ENCODE results near the gene EDAR. TPM values are rescaled to one million over a fixed set of nuclear protein-coding genes. Genes with fewer than 3 reads are reported as not detected.

The EDAR gene
- polyA plus RNA-seq, 1 of the 3 experiments (the other 2 are of a cell fraction) = not detected

DNA sequence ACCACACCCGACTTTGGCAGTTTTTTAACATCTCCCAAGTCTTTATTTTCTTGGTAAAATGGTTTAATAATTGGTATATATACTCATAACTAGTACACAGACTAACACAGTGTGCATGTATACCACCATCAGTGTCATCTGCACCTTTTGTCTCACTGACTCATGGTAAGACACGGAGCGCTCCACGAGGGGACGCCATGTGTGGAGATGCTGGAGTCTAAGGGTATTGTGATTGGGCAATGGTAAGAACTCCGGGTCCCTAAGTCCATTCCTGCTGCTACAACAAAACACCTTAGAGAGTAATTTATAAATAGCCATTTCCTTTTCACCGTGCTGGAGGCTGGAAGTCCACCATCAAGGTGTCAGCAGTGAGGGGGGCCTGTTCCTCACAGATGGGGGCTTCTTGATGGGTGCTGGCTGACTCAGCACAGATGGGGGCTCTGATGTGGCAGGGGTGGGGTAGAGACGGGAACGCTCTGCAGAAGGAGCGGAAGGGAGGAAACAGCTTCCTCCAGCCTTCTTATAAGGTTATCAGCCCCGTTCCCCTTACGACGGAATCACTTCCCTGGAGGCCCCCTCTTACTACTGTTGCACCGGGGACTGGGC, 42.0 kb upstream of the EDAR start:
- ChIA-PET POLR2A (no interaction called here), CTCF (no interaction called here)
- TF ChIP-seq MXI1 (IDR thresholded peaks at IDR 0.05; ENCODE audit: low read depth, low read length) (no peak), TEAD4 (IDR thresholded peaks at IDR 0.05; ENCODE audit: borderline replicate concordance, insufficient read depth) (no peak), NFIC (IDR thresholded peaks at IDR 0.05; ENCODE audit: borderline replicate concordance) (no peak), JUND (IDR thresholded peaks at IDR 0.05) (no peak), GABPA (IDR thresholded peaks at IDR 0.05; ENCODE audit: low read depth) (no peak), POLR2AphosphoS5 (IDR thresholded peaks at IDR 0.05; ENCODE audit: low read depth, low read length) (no peak), EZH2phosphoT487 (IDR thresholded peaks at IDR 0.05; ENCODE audit: borderline replicate concordance, low read depth) (no peak)
- Histone ChIP-seq H3K9ac (no peak overlapping the region), H3K79me2 (ENCODE audit: insufficient read depth) (no peaks in the 10 kb centered on the region), H4K20me1 (ENCODE audit: insufficient read depth) (no peaks in the 10 kb centered on the region), H3K9me2 (no peaks in the 10 kb centered on the region), H3F3A (replicated peaks; ENCODE audit: insufficient read depth) (no peaks in the 10 kb centered on the region), H3K9me3 (no peaks in the 10 kb centered on the region), H3K4me3 (ENCODE audit: low read depth in 2 of 2, low read length in 1 of 2) (no peak overlapping the region; a peak in 1 of 4 replicates), H3K27ac (ENCODE audit: low read depth in 2 of 2, low read length in 1 of 2) (no peak overlapping the region), H3K4me2 (no peak overlapping the region), H2AFZ (ENCODE audit: low read depth) (no peak overlapping the region), H3K36me3 (replicated peaks in 1 of 2; ENCODE audit: control insufficient read depth in 1 of 2, insufficient read depth in 2 of 2, low read length in 1 of 2) (no peaks in the 10 kb centered on the region), H3K27me3 (ENCODE audit: insufficient read depth) (peaks cover 13% of the 10 kb centered on the region; the same call in 1 of the 2 replicates), H3K4me1 (ENCODE audit: control insufficient read depth in 1 of 2, insufficient read depth in 2 of 2, low read depth in 1 of 2, low read length in 1 of 2) (no peaks in the 10 kb centered on the region; a peak in 1 of 4 replicates)
- 84% methylated on average over 10 of the region's 14 CpGs for WGBS (ENCODE audit: low lambda C conversion rate)
- no peak for DNase-seq

DNA sequence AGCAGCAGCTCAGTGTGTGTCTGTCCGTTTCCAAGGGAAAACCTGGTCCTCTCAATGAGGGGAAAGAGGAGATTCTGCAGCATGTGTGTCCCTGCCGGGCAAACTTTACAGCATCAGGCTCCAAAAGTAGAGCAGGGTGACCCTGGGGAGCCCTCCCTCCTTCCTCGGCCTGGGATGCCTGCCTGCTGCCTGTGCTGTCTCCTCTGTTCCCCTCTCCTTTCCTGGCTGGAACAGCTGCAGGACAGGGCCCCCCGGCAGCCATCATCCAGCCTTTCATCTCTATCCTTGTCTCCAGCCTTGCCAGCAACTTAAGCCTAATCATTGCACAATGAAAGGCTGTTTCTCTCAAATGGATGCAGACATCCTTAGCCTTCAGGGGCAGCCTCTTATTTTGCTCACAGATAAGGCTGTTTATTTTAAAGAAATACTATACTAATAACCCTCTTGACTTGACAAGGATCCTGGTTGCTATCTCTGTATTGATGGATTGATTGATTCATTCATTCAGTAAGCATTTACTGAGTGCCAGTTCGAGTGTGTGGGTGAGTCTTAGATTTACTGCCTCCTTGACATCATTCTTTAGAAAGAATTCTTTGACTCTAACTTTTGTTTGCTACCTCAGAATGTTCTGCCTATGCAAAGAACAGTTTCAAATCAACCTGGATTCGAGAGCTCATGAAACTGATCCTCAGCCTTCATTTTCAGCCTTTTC, 40.6 kb upstream of the EDAR start:
- DNase-seq = no peak
- TF ChIP-seq GATA2 (CRISPR knock-in tag; IDR thresholded peaks at IDR 0.05) (no peak), JUND (IDR thresholded peaks at IDR 0.05) (no peak), POLR2AphosphoS5 (IDR thresholded peaks at IDR 0.05; ENCODE audit: low read depth, low read length) (no peak), YY1 (IDR thresholded peaks at IDR 0.05; ENCODE audit: low read depth) (no peak), NRF1 (IDR thresholded peaks at IDR 0.05; ENCODE audit: low read depth, low read length) (no peak), USF2 (IDR thresholded peaks at IDR 0.05; ENCODE audit: borderline replicate concordance, low read depth, low read length) (no peak), CHD2 (IDR thresholded peaks at IDR 0.05; ENCODE audit: low read length, partially characterized antibody) (no peak), FOSL2 (IDR thresholded peaks at IDR 0.05; ENCODE audit: borderline replicate concordance, low read depth) (no peak), TCF12 (IDR thresholded peaks at IDR 0.05) (no peak), RFX5 (IDR thresholded peaks at IDR 0.05; ENCODE audit: low read length) (no peak), MAX (IDR thresholded peaks at IDR 0.05; ENCODE audit: low read depth) (no peak)
- TF ChIP-seq, protein P1, sequence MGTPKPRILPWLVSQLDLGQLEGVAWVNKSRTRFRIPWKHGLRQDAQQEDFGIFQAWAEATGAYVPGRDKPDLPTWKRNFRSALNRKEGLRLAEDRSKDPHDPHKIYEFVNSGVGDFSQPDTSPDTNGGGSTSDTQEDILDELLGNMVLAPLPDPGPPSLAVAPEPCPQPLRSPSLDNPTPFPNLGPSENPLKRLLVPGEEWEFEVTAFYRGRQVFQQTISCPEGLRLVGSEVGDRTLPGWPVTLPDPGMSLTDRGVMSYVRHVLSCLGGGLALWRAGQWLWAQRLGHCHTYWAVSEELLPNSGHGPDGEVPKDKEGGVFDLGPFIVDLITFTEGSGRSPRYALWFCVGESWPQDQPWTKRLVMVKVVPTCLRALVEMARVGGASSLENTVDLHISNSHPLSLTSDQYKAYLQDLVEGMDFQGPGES (IDR thresholded peaks at IDR 0.05; ENCODE audit: low read depth, low read length) = no peak
- POLR2A ChIA-PET = interaction anchor here (0.5 kb wide), 1 partner anchor 101 kb away, joined by 4 read pairs; no protein-coding TSS in a partner anchor

More for the DNA sequence above, 40.6 kb upstream of the EDAR start:
- H3K36me3 ChIP-seq (replicated peaks in 1 of 2; ENCODE audit: control insufficient read depth in 1 of 2, insufficient read depth in 2 of 2, low read length in 1 of 2) = no peaks in the 10 kb centered on the region
- no peak overlapping the region for H3K27ac ChIP-seq (ENCODE audit: low read depth in 2 of 2, low read length in 1 of 2)
- 50% methylated on average over 5 of the region's 6 CpGs for WGBS (ENCODE audit: low lambda C conversion rate)
- no peak overlapping the region for H3K4me3 ChIP-seq (ENCODE audit: low read depth in 2 of 2, low read length in 1 of 2)
- no peak overlapping the region for H2AFZ ChIP-seq (ENCODE audit: low read depth)
- H3K27me3 ChIP-seq (ENCODE audit: insufficient read depth) = peaks cover 13% of the 10 kb centered on the region; the same call in 1 of the 2 replicates
- H3K4me1 ChIP-seq (ENCODE audit: control insufficient read depth in 1 of 2, insufficient read depth in 2 of 2, low read depth in 1 of 2, low read length in 1 of 2) = no peaks in the 10 kb centered on the region; a peak in 1 of 4 replicates
- H3K9ac ChIP-seq = no peak overlapping the region
- H3K9me3 ChIP-seq = no peaks in the 10 kb centered on the region
- CTCF ChIA-PET = no interaction called here
- H3K9me2 ChIP-seq = no peaks in the 10 kb centered on the region
- H3F3A ChIP-seq (replicated peaks; ENCODE audit: insufficient read depth) = no peaks in the 10 kb centered on the region
- no peaks in the 10 kb centered on the region for H3K79me2 ChIP-seq (ENCODE audit: insufficient read depth)
- no peaks in the 10 kb centered on the region for H4K20me1 ChIP-seq (ENCODE audit: insufficient read depth)
- H3K4me2 ChIP-seq = no peak overlapping the region
